GM12878 (cell line): ENCODE measurements around the gene PCDHGB2. TPM values are rescaled to one million over a fixed set of nuclear protein-coding genes. Genes with fewer than 3 reads are reported as not detected.

Experiments used
- ATAC-seq: fragments of 200-7000 bp; cut with Tn5 transposase; 3 replicates; pipeline ENCODE4 v1.9.1; 2020; ENCODE audit warnings: mild to moderate bottlenecking, moderate library complexity
- BruUV-seq: library from RNA; stranded (reverse); fragments of 400-500 nt; replicated peaks from 2 replicates; lab custom pipeline; 2021; lab: Mats Ljungman, UMichigan
- CTCF ChIA-PET: fragments of 300-600 bp; sonication (Branson Sonifier 250); formaldehyde crosslinking; extraction: SDS; loops from one replicate; lab custom pipeline; 2021; ENCODE audit warnings: inconsistent platforms; lab: Yijun Ruan, JAX
- POLR2A ChIA-PET: fragments of 350-600 bp; formaldehyde crosslinking; extraction: SDS; loops from one replicate; lab custom pipeline; 2021; ENCODE audit warnings: inconsistent platforms; lab: Charles Lee
- RAD21 ChIA-PET: fragments of 300-600 bp; sonication (Branson Sonifier 250); formaldehyde crosslinking; loops from one replicate; lab custom pipeline; 2023; ENCODE audit warnings: antibody characterized with exemption; ENCODE audit not compliant: unreplicated experiment; lab: Charles Lee
- SMC1A ChIA-PET: fragments of 300-600 bp; sonication (Branson Sonifier 250); formaldehyde crosslinking; loops from one replicate; lab custom pipeline; 2023; ENCODE audit not compliant: unreplicated experiment, uncharacterized antibody; lab: Charles Lee
- DNase-seq: peaks from one replicate; pipeline ENCODE4 v3.0.0-alpha.2; 2011; ENCODE audit warnings: low read depth, low spot score
- FAIRE-seq: peaks from 3 replicates; lab custom pipeline; 2011; peaks lifted over from hg19 to GRCh38; lab: Jason Lieb, UNC
- H2AFZ ChIP-seq: 2 replicates; pipeline ENCODE4 v1.6.0; 2011; ENCODE audit warnings: low read depth, low read length, control low read depth; ENCODE audit not compliant: control insufficient read depth
- H3K27ac ChIP-seq: 2 replicates; pipeline ENCODE4 v1.5.1; 2011; ENCODE audit warnings: control low read depth; ENCODE audit not compliant: control insufficient read depth, insufficient read depth
- H3K27me3 ChIP-seq, 2 experiments: replicated peaks in 1 of 2; 2 replicates each; pipeline versions ENCODE4 v1.6.0 to v1.6.1; 2011; ENCODE audit warnings: low read length in 1 of 2; ENCODE audit not compliant: control insufficient read depth in 2 of 2, insufficient read depth in 2 of 2
- H3K36me3 ChIP-seq, 2 experiments: 2 replicates each; pipeline ENCODE4 v1.5.1; 2011; ENCODE audit warnings: low read length in 1 of 2; ENCODE audit not compliant: control insufficient read depth in 2 of 2, insufficient read depth in 2 of 2
- H3K4me1 ChIP-seq: 2 replicates; pipeline ENCODE4 v1.6.1; 2011; ENCODE audit warnings: mild to moderate bottlenecking, low read length, moderate library complexity, mixed read lengths; ENCODE audit not compliant: control insufficient read depth, insufficient read depth
- H3K4me2 ChIP-seq: 2 replicates; pipeline ENCODE4 v1.6.0; 2011; ENCODE audit warnings: control low read depth; ENCODE audit not compliant: control insufficient read depth, insufficient read depth
- H3K4me3 ChIP-seq: fragments of 200-600 bp; sonication (generic); 2 replicates; pipeline ENCODE4 v1.5.1; 2016
- H3K79me2 ChIP-seq: 2 replicates; pipeline ENCODE4 v1.6.0; 2011; ENCODE audit warnings: low read length; ENCODE audit not compliant: control insufficient read depth, insufficient read depth
- H3K9ac ChIP-seq: 2 replicates; pipeline ENCODE4 v1.8.0; 2011; ENCODE audit warnings: low read length, control low read depth, mixed read lengths; ENCODE audit not compliant: control insufficient read depth, insufficient read depth
- H3K9me3 ChIP-seq: replicated peaks from 3 replicates; pipeline ENCODE4 v1.5.1; 2011; ENCODE audit warnings: mild to moderate bottlenecking, low read length; ENCODE audit not compliant: control insufficient read depth, insufficient read depth
- H4K20me1 ChIP-seq: 2 replicates; pipeline ENCODE4 v1.6.0; 2011; ENCODE audit not compliant: control insufficient read depth, insufficient read depth
- ASH2L ChIP-seq: fragments of 300-600, 200-600 bp; sonication (generic); IDR thresholded peaks from 2 replicates; pipeline ENCODE4 v1.6.1; 2017; ENCODE audit warnings: low read depth, mild to moderate bottlenecking, borderline replicate concordance
- BCL11A ChIP-seq: IDR thresholded peaks from 2 replicates; pipeline ENCODE4 v1.6.1; 2011; ENCODE audit warnings: low read depth, low read length
- EP300 ChIP-seq, 2 experiments: fragments of 150-350 bp in 1 of 2; IDR thresholded peaks; 2 replicates each; pipeline ENCODE4 v1.6.1; 2011 to 2012; ENCODE audit warnings: low read depth in 2 of 2, low read length in 2 of 2, borderline replicate concordance in 1 of 2, improper control_type of control experiment in 1 of 2, inconsistent platforms in 1 of 2; ENCODE audit not compliant: control insufficient read depth in 1 of 2
- HDAC2 ChIP-seq: fragments of 200-600 bp; sonication (generic); IDR thresholded peaks from 2 replicates; pipeline ENCODE4 v1.6.1; 2017
- IKZF2 ChIP-seq, 2 experiments: fragments of 450-650 bp; IDR thresholded peaks; 2 replicates each; pipeline ENCODE4 v1.6.1; 2017; ENCODE audit warnings: mild to moderate bottlenecking in 2 of 2, moderate library complexity in 2 of 2
- LARP7 ChIP-seq: fragments of 450-650 bp; IDR thresholded peaks from 2 replicates; pipeline ENCODE4 v1.6.1; 2017; ENCODE audit warnings: mild to moderate bottlenecking
- MEF2A ChIP-seq: IDR thresholded peaks from 2 replicates; pipeline ENCODE4 v1.6.1; 2011; ENCODE audit warnings: low read depth, mild to moderate bottlenecking, low read length, moderate library complexity; ENCODE audit not compliant: insufficient read depth
- MTA3 ChIP-seq: IDR thresholded peaks from 2 replicates; pipeline ENCODE4 v1.6.1; 2012; ENCODE audit warnings: low read length, inconsistent platforms, borderline replicate concordance
- NFXL1 ChIP-seq: fragments of 450-650 bp; IDR thresholded peaks from 2 replicates; pipeline ENCODE4 v1.6.1; 2017; ENCODE audit warnings: antibody characterized with exemption, mild to moderate bottlenecking, borderline replicate concordance
- PAX8 ChIP-seq: fragments of 450-650 bp; IDR thresholded peaks from 2 replicates; pipeline ENCODE4 v1.6.1; 2017; ENCODE audit warnings: mild to moderate bottlenecking, moderate library complexity
- RAD51 ChIP-seq: fragments of 450-650 bp; IDR thresholded peaks from 2 replicates; pipeline ENCODE4 v1.6.1; 2016; ENCODE audit warnings: moderate library complexity, mild to moderate bottlenecking, inconsistent platforms
- TCF7 ChIP-seq: IDR thresholded peaks from 2 replicates; pipeline ENCODE4 v1.6.1; 2014; ENCODE audit warnings: antibody characterized with exemption, borderline replicate concordance
- ZNF274 ChIP-seq: IDR thresholded peaks from one replicate; pipeline ENCODE4 v1.8.0; 2011; ENCODE audit not compliant: insufficient read length, insufficient read depth
- WGBS: methylation state at CpG from one replicate; pipeline ENCODE4 v1.1.6; 2016; ENCODE audit warnings: low lambda C conversion rate; ENCODE audit not compliant: insufficient replicate concordance, insufficient coverage; ENCODE audit errors: missing lambda C conversion rate; 5-methylcytosine and 5-hydroxymethylcytosine counted together
- in situ Hi-C: fragments of 300-500 bp; cut with MboI; formaldehyde crosslinking; loops from 9 replicates; pipeline ENCODE4 v1.14.3; 2018; ENCODE audit warnings: mixed read lengths
- intact Hi-C: fragments of 100-400 bp; cut with micrococcal nuclease; formaldehyde crosslinking; loops from one replicate; pipeline ENCODE4 v1.14.2; 2022; ENCODE audit not compliant: unreplicated experiment
- polyA plus RNA-seq, 11 experiments: library from polyadenylated mRNA; depleted of rRNA in 4 of 11; unstranded in 6 of 11; stranded (reverse) in 5 of 11; fragments of >200 nt; fragmentation: Nextera tagmentation in 4 of 11; fragmentation: Illumina TruSeq in 1 of 11; extraction: Ambion mirVana in 4 of 11; extraction: Trizol in 1 of 11; gene quantifications; 1 replicate in 1 of 11; 2 replicates in 10 of 11; pipeline versions ENCODE4 v1.2.1 to v1.2.3, GENCODE V29; 2011 to 2016; ENCODE audit warnings: inconsistent platforms in 2 of 11, missing spikeins in 2 of 11, low read depth in 1 of 11
- total RNA-seq, 4 experiments: library from RNA; depleted of rRNA in 3 of 4; stranded (reverse); fragments of >200 nt in 3 of 4; fragmentation: Illumina TruSeq in 1 of 4; extraction: Trizol in 1 of 4; gene quantifications; 2 replicates each; pipeline versions ENCODE4 v1.2.1 to v1.2.3, GENCODE V29; 2013 to 2021
- TF ChIP-seq, protein P1 (sequence below): fragments of 150-350 bp; IDR thresholded peaks from 2 replicates; pipeline ENCODE4 v1.6.1; 2014; ENCODE audit warnings: mild to moderate bottlenecking, low read depth, low read length
- TF ChIP-seq, protein P2 (sequence below): IDR thresholded peaks from 2 replicates; pipeline ENCODE4 v1.6.1; 2011; ENCODE audit warnings: mild to moderate bottlenecking, low read depth, low read length, moderate library complexity; ENCODE audit not compliant: insufficient replicate concordance
- TF ChIP-seq, protein P3 (sequence below): IDR thresholded peaks from 2 replicates; pipeline ENCODE4 v1.6.1; 2011; ENCODE audit warnings: borderline replicate concordance, low read depth, mild to moderate bottlenecking, moderate library complexity, mixed read lengths, low read length; ENCODE audit not compliant: insufficient read depth; ENCODE audit errors: extremely low read length
- TF ChIP-seq, protein P4 (sequence below): fragments of 450-650 bp; IDR thresholded peaks from 2 replicates; pipeline ENCODE4 v1.6.1; 2017; ENCODE audit warnings: antibody characterized with exemption, mild to moderate bottlenecking, moderate library complexity

Gene PCDHGB2
- total and polyA plus RNA-seq, 10 of the 15 experiments (the other 5 are each of a cell fraction or from before 2014, with no cell fraction given): 0.06 to 0.38 (median 0.19) TPM; not detected in 2

DNA sequence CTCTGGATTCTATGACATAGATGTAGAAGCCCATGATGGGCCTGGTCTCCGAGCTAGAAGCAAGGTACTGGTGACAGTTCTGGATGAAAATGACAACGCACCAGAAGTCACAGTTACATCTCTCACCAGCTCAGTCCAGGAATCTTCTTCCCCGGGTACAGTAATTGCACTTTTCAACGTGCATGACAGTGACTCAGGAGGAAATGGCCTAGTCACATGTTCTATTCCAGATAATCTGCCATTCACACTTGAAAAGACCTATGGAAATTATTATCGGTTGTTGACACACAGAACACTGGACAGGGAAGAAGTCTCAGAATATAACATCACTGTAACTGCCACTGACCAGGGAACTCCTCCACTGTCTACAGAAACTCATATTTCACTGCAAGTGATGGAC is 3.7 kb upstream of the PCDHGB2 start (continued):
- TF ChIP-seq, protein P1, sequence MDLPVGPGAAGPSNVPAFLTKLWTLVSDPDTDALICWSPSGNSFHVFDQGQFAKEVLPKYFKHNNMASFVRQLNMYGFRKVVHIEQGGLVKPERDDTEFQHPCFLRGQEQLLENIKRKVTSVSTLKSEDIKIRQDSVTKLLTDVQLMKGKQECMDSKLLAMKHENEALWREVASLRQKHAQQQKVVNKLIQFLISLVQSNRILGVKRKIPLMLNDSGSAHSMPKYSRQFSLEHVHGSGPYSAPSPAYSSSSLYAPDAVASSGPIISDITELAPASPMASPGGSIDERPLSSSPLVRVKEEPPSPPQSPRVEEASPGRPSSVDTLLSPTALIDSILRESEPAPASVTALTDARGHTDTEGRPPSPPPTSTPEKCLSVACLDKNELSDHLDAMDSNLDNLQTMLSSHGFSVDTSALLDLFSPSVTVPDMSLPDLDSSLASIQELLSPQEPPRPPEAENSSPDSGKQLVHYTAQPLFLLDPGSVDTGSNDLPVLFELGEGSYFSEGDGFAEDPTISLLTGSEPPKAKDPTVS: no peak
- TF ChIP-seq ASH2L (no peak), EP300 (IDR thresholded peaks at IDR 0.05; ENCODE audit: borderline replicate concordance in 1 of 2, control insufficient read depth in 1 of 2, low read depth in 2 of 2, low read length in 2 of 2) (no peak), MTA3 (no peak), RAD51 (no peak), IKZF2 (IDR thresholded peaks at IDR 0.05) (no peak)
- TF ChIP-seq, protein P2, sequence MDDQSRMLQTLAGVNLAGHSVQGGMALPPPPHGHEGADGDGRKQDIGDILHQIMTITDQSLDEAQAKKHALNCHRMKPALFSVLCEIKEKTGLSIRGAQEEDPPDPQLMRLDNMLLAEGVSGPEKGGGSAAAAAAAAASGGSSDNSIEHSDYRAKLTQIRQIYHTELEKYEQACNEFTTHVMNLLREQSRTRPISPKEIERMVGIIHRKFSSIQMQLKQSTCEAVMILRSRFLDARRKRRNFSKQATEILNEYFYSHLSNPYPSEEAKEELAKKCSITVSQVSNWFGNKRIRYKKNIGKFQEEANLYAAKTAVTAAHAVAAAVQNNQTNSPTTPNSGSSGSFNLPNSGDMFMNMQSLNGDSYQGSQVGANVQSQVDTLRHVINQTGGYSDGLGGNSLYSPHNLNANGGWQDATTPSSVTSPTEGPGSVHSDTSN: no peak
- TF ChIP-seq, protein P3, sequence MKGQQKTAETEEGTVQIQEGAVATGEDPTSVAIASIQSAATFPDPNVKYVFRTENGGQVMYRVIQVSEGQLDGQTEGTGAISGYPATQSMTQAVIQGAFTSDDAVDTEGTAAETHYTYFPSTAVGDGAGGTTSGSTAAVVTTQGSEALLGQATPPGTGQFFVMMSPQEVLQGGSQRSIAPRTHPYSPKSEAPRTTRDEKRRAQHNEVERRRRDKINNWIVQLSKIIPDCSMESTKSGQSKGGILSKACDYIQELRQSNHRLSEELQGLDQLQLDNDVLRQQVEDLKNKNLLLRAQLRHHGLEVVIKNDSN: no peak
- TF ChIP-seq, all 136 proteins: peak for 0

DNA sequence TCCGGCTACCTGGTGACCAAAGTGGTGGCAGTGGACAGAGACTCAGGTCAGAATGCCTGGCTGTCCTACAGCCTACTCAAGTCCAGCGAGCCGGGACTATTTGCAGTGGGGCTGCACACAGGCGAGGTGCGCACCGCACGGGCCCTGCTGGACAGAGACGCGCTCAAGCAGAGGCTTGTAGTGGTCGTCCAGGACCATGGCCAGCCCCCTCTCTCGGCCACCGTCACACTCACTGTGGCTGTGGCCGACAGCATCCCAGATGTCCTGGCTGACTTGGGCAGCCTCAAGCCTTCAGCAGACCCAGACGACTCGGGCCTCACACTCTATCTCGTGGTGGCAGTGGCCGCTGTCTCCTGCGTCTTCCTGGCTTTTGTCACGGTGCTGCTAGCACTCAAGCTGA is 2.8 kb upstream of the PCDHGB2 start:
- TF ChIP-seq BCL11A (no peak), HDAC2 (no peak), MEF2A (no peak), PAX8 (no peak), ZNF274 (no peak), TCF7 (no peak), NFXL1 (no peak), LARP7 (no peak)
- TF ChIP-seq, protein P4, sequence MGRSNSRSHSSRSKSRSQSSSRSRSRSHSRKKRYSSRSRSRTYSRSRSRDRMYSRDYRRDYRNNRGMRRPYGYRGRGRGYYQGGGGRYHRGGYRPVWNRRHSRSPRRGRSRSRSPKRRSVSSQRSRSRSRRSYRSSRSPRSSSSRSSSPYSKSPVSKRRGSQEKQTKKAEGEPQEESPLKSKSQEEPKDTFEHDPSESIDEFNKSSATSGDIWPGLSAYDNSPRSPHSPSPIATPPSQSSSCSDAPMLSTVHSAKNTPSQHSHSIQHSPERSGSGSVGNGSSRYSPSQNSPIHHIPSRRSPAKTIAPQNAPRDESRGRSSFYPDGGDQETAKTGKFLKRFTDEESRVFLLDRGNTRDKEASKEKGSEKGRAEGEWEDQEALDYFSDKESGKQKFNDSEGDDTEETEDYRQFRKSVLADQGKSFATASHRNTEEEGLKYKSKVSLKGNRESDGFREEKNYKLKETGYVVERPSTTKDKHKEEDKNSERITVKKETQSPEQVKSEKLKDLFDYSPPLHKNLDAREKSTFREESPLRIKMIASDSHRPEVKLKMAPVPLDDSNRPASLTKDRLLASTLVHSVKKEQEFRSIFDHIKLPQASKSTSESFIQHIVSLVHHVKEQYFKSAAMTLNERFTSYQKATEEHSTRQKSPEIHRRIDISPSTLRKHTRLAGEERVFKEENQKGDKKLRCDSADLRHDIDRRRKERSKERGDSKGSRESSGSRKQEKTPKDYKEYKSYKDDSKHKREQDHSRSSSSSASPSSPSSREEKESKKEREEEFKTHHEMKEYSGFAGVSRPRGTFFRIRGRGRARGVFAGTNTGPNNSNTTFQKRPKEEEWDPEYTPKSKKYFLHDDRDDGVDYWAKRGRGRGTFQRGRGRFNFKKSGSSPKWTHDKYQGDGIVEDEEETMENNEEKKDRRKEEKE: no peak
- ChIA-PET POLR2A (no interaction called here), CTCF (interaction anchor here (1.4 kb wide), 1 partner anchor 13 kb away, joined by 3 read pairs; the partner anchor contains the start of gene PCDHGB3), SMC1A (no interaction called here), RAD21 (no interaction called here)
- no peak overlapping the region for H2AFZ ChIP-seq
- H3K27me3 ChIP-seq: no peaks in the 10 kb centered on the region
- H3K79me2 ChIP-seq: no peaks in the 10 kb centered on the region
- H3K9ac ChIP-seq: no peak overlapping the region
- ATAC-seq: no peak
- no peak for DNase-seq
- BruUV-seq: no TSS peak
- 57% methylated on average over 19 of the region's 19 CpGs for WGBS
- H3K36me3 ChIP-seq: no peaks in the 10 kb centered on the region
- no peaks in the 10 kb centered on the region for H3K4me1 ChIP-seq
- no peaks in the 10 kb centered on the region for H4K20me1 ChIP-seq
- intact Hi-C loops (no loop called here), in situ Hi-C loops (no loop called here)
- H3K9me3 ChIP-seq: peaks cover 4% of the 10 kb centered on the region; the same call in 2 of the 3 replicates
- no peak overlapping the region for H3K4me2 ChIP-seq
- FAIRE-seq: no peak
- H3K4me3 ChIP-seq: no peak overlapping the region
- no peak overlapping the region for H3K27ac ChIP-seq
